Measurements from ENCODE around the gene WIPF3.
"Not testable (repeated sequence)": the region's sequence is repeated elsewhere in the genome, so short reads cannot be mapped to it uniquely, and the experiment has no call there.

WIPF3 gene

DNA sequence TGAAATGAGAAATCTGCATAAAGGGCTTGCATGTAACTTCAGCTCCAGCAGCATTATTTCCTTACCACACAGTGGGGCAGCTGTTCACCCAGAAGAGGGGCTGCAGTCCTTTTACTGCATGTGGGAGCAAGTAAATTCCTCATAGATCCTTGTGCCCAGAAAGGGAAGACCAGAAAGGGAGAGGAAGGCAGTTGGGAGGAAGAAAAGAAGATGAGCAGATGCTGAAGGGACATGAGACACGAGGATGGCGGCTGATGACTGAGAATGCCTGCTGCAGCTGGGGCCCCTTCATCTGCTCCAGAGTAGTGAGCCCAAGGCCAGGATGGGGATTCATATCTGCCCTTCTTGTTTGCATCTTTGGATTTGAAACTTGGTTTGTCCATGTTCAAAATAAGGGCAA is 80.5 kb downstream of the WIPF3 start:
- Histone ChIP-seq H3K36me3 (ENCODE audit: control insufficient read depth in 2 of 2, insufficient read depth in 2 of 2, low read length in 2 of 2) (no peaks in the 10 kb centered on the region), H3K27ac (ENCODE audit: low read depth in 2 of 2, low read length in 2 of 2) (no peak overlapping the region), H3K4me3 (ENCODE audit: low read length in 2 of 2) (no peak overlapping the region), H3K9me3 (ENCODE audit: control insufficient read depth in 2 of 2, low read length in 2 of 2) (no peaks in the 10 kb centered on the region), H3K4me1 (ENCODE audit: control insufficient read depth in 2 of 2, insufficient read depth in 2 of 2, low read length in 2 of 2) (peaks cover 4 to 9% of the 10 kb centered on the region in 2 donors), H3K9ac (ENCODE audit: low read depth in 1 of 2, low read length in 2 of 2) (no peak overlapping the region), H3K27me3 (ENCODE audit: control insufficient read depth in 2 of 2, insufficient read depth in 2 of 2, low read length in 2 of 2) (peaks cover 3 to 4% of the 10 kb centered on the region in 2 donors)

DNA sequence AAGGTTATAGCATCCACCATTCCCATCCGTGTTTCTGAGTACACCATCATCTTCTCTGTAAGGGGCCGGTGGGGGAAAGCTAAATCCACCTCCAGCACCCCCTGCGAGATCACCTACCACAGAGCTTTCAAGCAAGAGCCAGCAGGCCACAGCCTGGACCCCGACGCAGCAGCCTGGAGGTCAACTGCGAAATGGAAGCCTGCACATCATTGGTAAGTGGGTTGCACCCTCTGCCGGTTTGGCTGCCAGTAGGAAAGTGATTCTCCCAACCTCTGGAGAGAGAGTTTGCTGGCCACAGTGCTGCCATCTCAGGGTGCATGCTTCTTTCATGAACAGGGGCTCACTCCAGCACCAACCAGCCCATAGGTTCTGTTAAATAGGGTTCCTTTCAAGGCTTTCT is 81.7 kb downstream of the WIPF3 start:
- Histone ChIP-seq H3K27me3 (ENCODE audit: control insufficient read depth in 2 of 2, insufficient read depth in 2 of 2, low read length in 2 of 2) (peaks cover 3 to 4% of the 10 kb centered on the region in 2 donors), H3K9ac (ENCODE audit: low read depth in 1 of 2, low read length in 2 of 2) (no peak overlapping the region), H3K4me1 (ENCODE audit: control insufficient read depth in 2 of 2, insufficient read depth in 2 of 2, low read length in 2 of 2) (peaks cover 4 to 9% of the 10 kb centered on the region in 2 donors), H3K27ac (ENCODE audit: low read depth in 2 of 2, low read length in 2 of 2) (no peak overlapping the region), H3K9me3 (ENCODE audit: control insufficient read depth in 2 of 2, low read length in 2 of 2) (no peaks in the 10 kb centered on the region), H3K36me3 (ENCODE audit: control insufficient read depth in 2 of 2, insufficient read depth in 2 of 2, low read length in 2 of 2) (no peaks in the 10 kb centered on the region), H3K4me3 (ENCODE audit: low read length in 2 of 2) (no peak overlapping the region)

DNA sequence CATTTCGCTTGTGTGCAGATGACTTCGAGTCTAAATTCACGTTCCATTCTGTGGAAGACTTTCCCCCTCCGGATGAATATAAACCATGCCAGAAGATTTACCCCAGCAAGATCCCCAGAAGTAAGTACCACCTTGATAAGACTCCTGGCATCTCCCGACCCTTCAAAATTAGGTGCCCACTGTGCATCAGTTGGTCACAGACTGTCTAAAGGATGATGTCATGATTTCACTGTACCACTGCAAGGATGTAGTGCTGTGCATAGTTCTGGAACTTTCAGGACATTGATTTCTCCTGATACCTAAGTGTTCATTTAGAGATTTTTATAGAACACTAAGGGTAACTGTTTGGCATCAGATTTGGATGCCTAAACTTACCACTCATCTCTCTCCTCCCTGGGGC is 83.0 kb downstream of the WIPF3 start:
- Histone ChIP-seq H3K4me3 (ENCODE audit: low read length in 2 of 2) (no peak overlapping the region), H3K36me3 (ENCODE audit: control insufficient read depth in 2 of 2, insufficient read depth in 2 of 2, low read length in 2 of 2) (no peaks in the 10 kb centered on the region), H3K27me3 (ENCODE audit: control insufficient read depth in 2 of 2, insufficient read depth in 2 of 2, low read length in 2 of 2) (peaks cover 0 to 4% of the 10 kb centered on the region in 2 donors), H3K27ac (ENCODE audit: low read depth in 2 of 2, low read length in 2 of 2) (no peak overlapping the region), H3K9ac (ENCODE audit: low read depth in 1 of 2, low read length in 2 of 2) (no peak overlapping the region), H3K9me3 (ENCODE audit: control insufficient read depth in 2 of 2, low read length in 2 of 2) (no peaks in the 10 kb centered on the region), H3K4me1 (ENCODE audit: control insufficient read depth in 2 of 2, insufficient read depth in 2 of 2, low read length in 2 of 2) (peaks cover 0 to 3% of the 10 kb centered on the region in 2 donors)

DNA sequence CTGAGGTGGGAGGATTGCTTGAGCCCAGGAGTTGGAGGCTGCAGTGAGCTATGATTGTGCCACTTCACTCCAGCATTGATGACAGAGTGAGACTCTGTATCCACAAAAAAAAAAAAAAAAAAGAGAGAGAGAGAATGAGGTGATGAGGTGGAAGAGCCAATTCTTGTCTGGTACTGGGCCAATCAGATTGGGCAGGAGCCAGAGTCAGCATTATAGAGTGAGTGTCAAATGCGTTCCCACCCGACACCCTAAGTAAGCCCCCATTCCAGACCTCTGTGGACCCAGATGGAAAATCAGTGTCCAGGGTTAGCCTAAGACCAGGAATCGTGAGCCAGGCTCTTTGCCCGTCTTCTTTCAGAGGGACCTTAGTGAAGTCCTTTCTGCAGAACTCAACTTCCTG is 83.9 kb downstream of the WIPF3 start:
- Histone ChIP-seq H3K4me3 (ENCODE audit: low read length in 2 of 2) (no peak overlapping the region), H3K9ac (ENCODE audit: low read depth in 1 of 2, low read length in 2 of 2) (no peak overlapping the region), H3K27ac (ENCODE audit: low read depth in 2 of 2, low read length in 2 of 2) (no peak overlapping the region), H3K27me3 (ENCODE audit: control insufficient read depth in 2 of 2, insufficient read depth in 2 of 2, low read length in 2 of 2) (no peaks in the 10 kb centered on the region), H3K36me3 (ENCODE audit: control insufficient read depth in 2 of 2, insufficient read depth in 2 of 2, low read length in 2 of 2) (no peaks in the 10 kb centered on the region), H3K4me1 (ENCODE audit: control insufficient read depth in 2 of 2, insufficient read depth in 2 of 2, low read length in 2 of 2) (no peaks in the 10 kb centered on the region), H3K9me3 (ENCODE audit: control insufficient read depth in 2 of 2, low read length in 2 of 2) (no peaks in the 10 kb centered on the region)

DNA sequence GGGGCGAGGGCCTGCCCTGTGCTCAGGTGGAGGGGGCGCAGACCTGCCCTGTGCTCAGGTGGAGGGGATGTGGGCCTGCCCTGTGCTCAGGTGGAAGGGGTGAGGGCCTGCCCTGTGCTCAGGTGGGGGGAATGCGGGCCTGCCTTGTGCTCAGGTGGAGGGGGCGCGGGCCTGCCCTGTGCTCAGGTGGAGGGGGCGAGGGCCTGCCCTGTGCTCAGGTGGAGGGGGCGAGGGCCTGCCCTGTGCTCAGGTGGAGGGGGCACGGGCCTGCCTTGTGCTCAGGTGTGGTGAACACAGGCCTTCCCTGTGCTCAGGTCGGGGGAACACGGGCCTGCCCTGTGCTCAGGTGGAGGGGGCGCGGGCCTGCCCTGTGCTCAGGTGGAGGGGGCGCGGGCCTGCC is 84.5 kb downstream of the WIPF3 start:
- not testable (repeated sequence) for H3K27me3 ChIP-seq (ENCODE audit: control insufficient read depth in 2 of 2, insufficient read depth in 2 of 2, low read length in 2 of 2); H3K27ac ChIP-seq (ENCODE audit: low read depth in 2 of 2, low read length in 2 of 2); H3K9me3 ChIP-seq (ENCODE audit: control insufficient read depth in 2 of 2, low read length in 2 of 2); H3K4me1 ChIP-seq (ENCODE audit: control insufficient read depth in 2 of 2, insufficient read depth in 2 of 2, low read length in 2 of 2); H3K36me3 ChIP-seq (ENCODE audit: control insufficient read depth in 2 of 2, insufficient read depth in 2 of 2, low read length in 2 of 2); H3K4me3 ChIP-seq (ENCODE audit: low read length in 2 of 2); H3K9ac ChIP-seq (ENCODE audit: low read depth in 1 of 2, low read length in 2 of 2)

DNA sequence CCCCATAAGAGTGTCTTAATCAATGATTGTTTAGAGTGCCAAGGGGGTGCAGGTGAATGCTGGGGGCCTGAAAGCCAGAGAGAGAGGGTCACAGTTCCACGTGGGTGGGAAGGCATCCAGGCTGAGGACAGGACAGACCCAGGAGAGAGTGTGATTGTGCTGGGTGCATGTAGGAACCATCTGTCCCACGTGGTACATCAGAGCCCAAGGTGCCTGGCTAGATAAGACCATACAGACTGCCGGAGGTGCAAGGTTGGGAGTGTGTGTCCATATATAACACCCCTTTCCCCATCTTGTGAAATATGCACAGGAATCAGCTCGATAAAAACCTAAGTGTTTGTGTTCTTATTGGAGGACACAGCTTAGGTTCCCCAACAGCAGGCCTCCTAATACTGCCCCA is 85.5 kb downstream of the WIPF3 start:
- no peaks in the 10 kb centered on the region for H3K27me3 ChIP-seq (ENCODE audit: control insufficient read depth in 2 of 2, insufficient read depth in 2 of 2, low read length in 2 of 2)
- no peak overlapping the region for H3K9ac ChIP-seq (ENCODE audit: low read depth in 1 of 2, low read length in 2 of 2)
- H3K9me3 ChIP-seq (ENCODE audit: control insufficient read depth in 2 of 2, low read length in 2 of 2) = no peaks in the 10 kb centered on the region
- H3K27ac ChIP-seq (ENCODE audit: low read depth in 2 of 2, low read length in 2 of 2) = no peak overlapping the region
- no peaks in the 10 kb centered on the region for H3K36me3 ChIP-seq (ENCODE audit: control insufficient read depth in 2 of 2, insufficient read depth in 2 of 2, low read length in 2 of 2)
- H3K4me1 ChIP-seq (ENCODE audit: control insufficient read depth in 2 of 2, insufficient read depth in 2 of 2, low read length in 2 of 2) = no peaks in the 10 kb centered on the region
- no peak overlapping the region for H3K4me3 ChIP-seq (ENCODE audit: low read length in 2 of 2)

DNA sequence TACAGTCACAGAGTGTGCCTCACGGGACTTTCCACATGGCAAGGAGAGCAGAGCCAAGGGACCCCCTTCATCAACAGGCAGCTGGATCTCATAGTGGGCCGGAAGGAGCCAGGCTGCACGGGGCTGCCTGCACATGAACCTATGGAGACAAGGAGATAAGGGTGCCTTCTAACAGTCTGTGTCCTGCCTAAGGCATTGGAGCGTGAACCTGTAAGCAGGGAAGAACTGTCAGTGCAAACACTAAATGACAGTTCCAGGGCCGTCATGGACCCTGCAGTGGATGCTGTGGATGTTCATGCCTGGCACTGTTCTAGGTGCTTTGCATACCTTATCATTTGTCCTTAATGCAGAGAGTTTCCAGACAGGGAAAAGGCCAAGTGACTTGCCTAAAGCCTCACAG is 85.9 kb downstream of the WIPF3 start:
- H3K4me1 ChIP-seq (ENCODE audit: control insufficient read depth in 2 of 2, insufficient read depth in 2 of 2, low read length in 2 of 2) = no peaks in the 10 kb centered on the region
- no peaks in the 10 kb centered on the region for H3K27me3 ChIP-seq (ENCODE audit: control insufficient read depth in 2 of 2, insufficient read depth in 2 of 2, low read length in 2 of 2)
- H3K4me3 ChIP-seq (ENCODE audit: low read length in 2 of 2) = no peak overlapping the region
- H3K27ac ChIP-seq (ENCODE audit: low read depth in 2 of 2, low read length in 2 of 2) = no peak overlapping the region
- H3K9me3 ChIP-seq (ENCODE audit: control insufficient read depth in 2 of 2, low read length in 2 of 2) = no peaks in the 10 kb centered on the region
- no peak overlapping the region for H3K9ac ChIP-seq (ENCODE audit: low read depth in 1 of 2, low read length in 2 of 2)
- no peaks in the 10 kb centered on the region for H3K36me3 ChIP-seq (ENCODE audit: control insufficient read depth in 2 of 2, insufficient read depth in 2 of 2, low read length in 2 of 2)

DNA sequence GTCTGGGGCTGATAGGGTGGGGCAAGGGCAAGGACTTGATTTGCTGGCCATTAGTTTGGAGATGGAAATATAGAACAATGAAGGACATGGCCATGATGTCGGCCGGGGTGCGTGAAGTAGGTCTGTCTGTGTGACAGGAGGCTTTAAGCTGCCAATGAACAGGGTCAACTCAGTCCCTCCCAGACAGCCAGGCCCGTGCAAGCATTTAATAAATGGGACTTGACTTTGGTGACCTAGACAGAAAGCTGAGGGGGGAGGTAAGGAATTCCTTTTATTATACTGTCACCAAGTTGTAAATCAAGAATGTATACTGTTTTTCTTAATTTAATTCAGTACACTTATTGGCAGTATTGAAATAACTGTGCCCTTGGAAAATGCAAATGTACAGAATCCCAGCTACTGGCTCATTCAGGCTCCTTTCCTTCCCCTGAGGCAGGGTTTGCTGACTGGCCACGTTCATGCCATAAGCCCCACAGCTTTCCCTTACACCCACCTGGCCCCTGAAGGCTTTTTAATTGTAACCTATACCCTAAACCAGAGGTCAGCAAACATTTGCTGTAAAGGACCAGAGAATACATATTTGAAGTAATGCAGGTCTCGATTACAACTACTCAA is 87.2 kb downstream of the WIPF3 start:
- Histone ChIP-seq H3K4me3 (ENCODE audit: low read length in 2 of 2) (no peak overlapping the region), H3K27me3 (ENCODE audit: control insufficient read depth in 2 of 2, insufficient read depth in 2 of 2, low read length in 2 of 2) (no peaks in the 10 kb centered on the region), H3K36me3 (ENCODE audit: control insufficient read depth in 2 of 2, insufficient read depth in 2 of 2, low read length in 2 of 2) (no peaks in the 10 kb centered on the region), H3K27ac (ENCODE audit: low read depth in 2 of 2, low read length in 2 of 2) (no peak overlapping the region), H3K9me3 (ENCODE audit: control insufficient read depth in 2 of 2, low read length in 2 of 2) (no peaks in the 10 kb centered on the region), H3K4me1 (ENCODE audit: control insufficient read depth in 2 of 2, insufficient read depth in 2 of 2, low read length in 2 of 2) (no peaks in the 10 kb centered on the region), H3K9ac (ENCODE audit: low read depth in 1 of 2, low read length in 2 of 2) (no peak overlapping the region)

DNA sequence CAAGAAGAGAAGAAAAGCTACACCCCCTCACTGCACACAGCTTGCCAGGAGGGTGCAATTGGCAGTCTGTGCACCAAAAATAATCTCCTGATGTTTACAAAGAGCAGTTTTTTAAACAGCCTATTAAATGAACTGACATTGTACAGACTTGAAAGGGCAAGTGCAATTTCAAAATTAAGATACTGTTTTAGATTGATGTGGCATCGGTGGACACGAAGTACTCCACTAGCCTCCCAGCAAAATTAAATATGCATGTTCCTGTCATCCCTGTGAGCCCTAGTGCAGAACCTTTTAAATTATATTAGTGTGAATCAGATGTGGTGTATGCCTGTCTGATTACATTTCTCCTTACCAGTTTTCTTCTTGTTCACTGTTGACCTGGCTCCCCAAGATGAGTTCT is 87.9 kb downstream of the WIPF3 start:
- Histone ChIP-seq H3K4me3 (ENCODE audit: low read length in 2 of 2) (no peak overlapping the region), H3K27me3 (ENCODE audit: control insufficient read depth in 2 of 2, insufficient read depth in 2 of 2, low read length in 2 of 2) (peaks cover 0 to 3% of the 10 kb centered on the region in 2 donors), H3K27ac (ENCODE audit: low read depth in 2 of 2, low read length in 2 of 2) (no peak overlapping the region), H3K4me1 (ENCODE audit: control insufficient read depth in 2 of 2, insufficient read depth in 2 of 2, low read length in 2 of 2) (no peaks in the 10 kb centered on the region), H3K9ac (ENCODE audit: low read depth in 1 of 2, low read length in 2 of 2) (no peak overlapping the region), H3K36me3 (ENCODE audit: control insufficient read depth in 2 of 2, insufficient read depth in 2 of 2, low read length in 2 of 2) (no peaks in the 10 kb centered on the region), H3K9me3 (ENCODE audit: control insufficient read depth in 2 of 2, low read length in 2 of 2) (no peaks in the 10 kb centered on the region)

DNA sequence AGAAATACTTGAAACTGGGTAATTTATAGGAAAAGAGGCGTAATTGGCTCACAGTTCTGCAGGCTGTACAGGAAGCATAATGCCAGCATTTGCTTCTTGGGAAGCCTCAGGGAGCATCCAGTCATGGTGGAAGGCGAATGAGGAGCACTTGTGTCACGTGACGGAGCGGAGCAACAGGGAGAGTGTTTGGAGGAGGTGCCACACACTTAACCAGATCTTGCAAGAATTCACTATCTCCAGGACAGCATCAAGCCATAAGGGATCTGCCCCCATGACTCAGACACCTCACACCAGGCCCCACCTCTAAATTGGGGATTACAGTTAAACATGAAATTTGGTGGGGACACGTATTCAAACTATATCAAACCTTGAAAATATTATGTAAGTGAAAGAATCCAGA is 89.3 kb downstream of the WIPF3 start:
- no peaks in the 10 kb centered on the region for H3K9me3 ChIP-seq (ENCODE audit: control insufficient read depth in 2 of 2, low read length in 2 of 2)
- H3K27me3 ChIP-seq (ENCODE audit: control insufficient read depth in 2 of 2, insufficient read depth in 2 of 2, low read length in 2 of 2) = peaks cover 0 to 3% of the 10 kb centered on the region in 2 donors
- H3K4me1 ChIP-seq (ENCODE audit: control insufficient read depth in 2 of 2, insufficient read depth in 2 of 2, low read length in 2 of 2) = no peaks in the 10 kb centered on the region
- no peak overlapping the region for H3K4me3 ChIP-seq (ENCODE audit: low read length in 2 of 2)
- H3K9ac ChIP-seq (ENCODE audit: low read depth in 1 of 2, low read length in 2 of 2) = no peak overlapping the region
- H3K27ac ChIP-seq (ENCODE audit: low read depth in 2 of 2, low read length in 2 of 2) = no peak overlapping the region
- H3K36me3 ChIP-seq (ENCODE audit: control insufficient read depth in 2 of 2, insufficient read depth in 2 of 2, low read length in 2 of 2) = no peaks in the 10 kb centered on the region

Measured in mucosa of rectum (tissue), 2 donors.